B cell (primary cell): ENCODE data around the gene ITPR3.

Experiments
- CTCF ChIP-seq: fragments of 200-600 bp; IDR thresholded peaks from one replicate; pipeline ENCODE4 v1.8.0; 2022; ENCODE audit warnings: antibody characterized with exemption, mild to moderate bottlenecking
- EZH2 ChIP-seq: IDR thresholded peaks from 2 replicates; pipeline ENCODE4 v1.6.1; 2012; ENCODE audit warnings: borderline replicate concordance, low read depth, mild to moderate bottlenecking, moderate library complexity, low read length; ENCODE audit not compliant: insufficient read depth, poor library complexity, severe bottlenecking

- TF ChIP-seq CTCF: no peak
- TF ChIP-seq EZH2: no peak
Measured at GRCh38 chr6:33590531-33591198, 30.5 kb upstream of the ITPR3 start.
